HepG2 (cell line): ENCODE measurements around the gene SHCBP1L. TPM values are rescaled to one million over a fixed set of nuclear protein-coding genes. Genes with fewer than 3 reads are reported as not detected.

ENCODE experiments used
- ATAC-seq: fragments of 200-7000 bp; cut with Tn5 transposase; 3 replicates; pipeline ENCODE4 v1.9.1; 2020; ENCODE audit warnings: mild to moderate bottlenecking, moderate library complexity
- BruUV-seq: library from RNA; stranded (reverse); fragments of 400-500 nt; replicated peaks from 2 replicates; lab custom pipeline; 2021; lab: Mats Ljungman, UMichigan
- CTCF ChIA-PET: fragments of 300-600 bp; formaldehyde crosslinking; extraction: SDS; loops from one replicate; lab custom pipeline; 2021; ENCODE audit warnings: low total read pairs, inconsistent platforms, low intra/inter-chr PET ratio; lab: Yijun Ruan, JAX
- POLR2A ChIA-PET: fragments of 350-600 bp; sonication (Branson Sonifier 250); formaldehyde crosslinking; loops from one replicate; lab custom pipeline; 2020; ENCODE audit warnings: antibody characterized with exemption, inconsistent platforms; lab: Yijun Ruan, JAX
- DNase-seq: peaks from one replicate; pipeline ENCODE4 v3.0.0-alpha.2; 2015; ENCODE audit warnings: low spot score
- FAIRE-seq: peaks from 3 replicates; lab custom pipeline; 2011; peaks lifted over from hg19 to GRCh38; lab: Jason Lieb, UNC
- H2AFZ ChIP-seq: one replicate; pipeline ENCODE4 v1.6.1; 2011; ENCODE audit warnings: low read length, inconsistent platforms
- H3K27ac ChIP-seq: fragments of 300-600 bp; 3 replicates; pipeline ENCODE4 v1.8.0; 2011; ENCODE audit warnings: mixed run types, mild to moderate bottlenecking, mixed read lengths, low read length, inconsistent platforms; ENCODE audit not compliant: insufficient read depth; ENCODE audit errors: extremely low read length
- H3K27me3 ChIP-seq, 2 experiments: fragments of 200-600 bp in 1 of 2; 2 replicates in 1 of 2; 3 replicates in 1 of 2; pipeline versions ENCODE4 v1.6.0 to v1.8.0; 2011; ENCODE audit warnings: low read length in 2 of 2, mild to moderate bottlenecking in 2 of 2, moderate library complexity in 2 of 2, inconsistent platforms in 1 of 2; ENCODE audit not compliant: insufficient read depth in 2 of 2, control insufficient read depth in 1 of 2
- H3K36me3 ChIP-seq, 2 experiments: fragments of 200-600 bp in 1 of 2; replicated peaks in 1 of 2; 2 replicates in 1 of 2; 3 replicates in 1 of 2; pipeline versions ENCODE4 v1.5.1 to v1.8.0; 2011; ENCODE audit warnings: low read length in 2 of 2, inconsistent platforms in 1 of 2; ENCODE audit not compliant: insufficient read depth in 2 of 2, control insufficient read depth in 1 of 2
- H3K4me1 ChIP-seq: 2 replicates; pipeline ENCODE4 v1.5.1; 2012; ENCODE audit warnings: low read length, inconsistent platforms; ENCODE audit not compliant: insufficient read depth
- H3K4me2 ChIP-seq: 2 replicates; pipeline ENCODE4 v1.6.0; 2011; ENCODE audit warnings: low read depth, low read length, inconsistent platforms
- H3K4me3 ChIP-seq, 3 experiments: fragments of 200-600 bp in 1 of 3; sonication (generic), shearing (Covaris generic) in 1 of 3; replicated peaks in 1 of 3; 2 replicates each; pipeline ENCODE4 v1.5.1; 2011 to 2016; ENCODE audit warnings: low read length in 3 of 3, inconsistent platforms in 2 of 3, low read depth in 2 of 3, mild to moderate bottlenecking in 2 of 3, control low read depth in 1 of 3, mixed read lengths in 1 of 3; ENCODE audit not compliant: insufficient read depth in 1 of 3
- H3K79me2 ChIP-seq: one replicate; pipeline ENCODE4 v1.6.1; 2011; ENCODE audit warnings: low read length, inconsistent platforms; ENCODE audit not compliant: insufficient read depth
- H3K9ac ChIP-seq: 2 replicates; pipeline ENCODE4 v1.6.0; 2011; ENCODE audit warnings: mild to moderate bottlenecking, low read depth, low read length, inconsistent platforms; ENCODE audit not compliant: insufficient read depth
- H3K9me3 ChIP-seq: 2 replicates; pipeline ENCODE4 v1.5.1; 2012; ENCODE audit warnings: mild to moderate bottlenecking, low read length
- H4K20me1 ChIP-seq: 2 replicates; pipeline ENCODE4 v1.6.0; 2011; ENCODE audit warnings: inconsistent platforms, mild to moderate bottlenecking, low read length, moderate library complexity; ENCODE audit not compliant: insufficient read depth
- GATAD2A ChIP-seq: IDR thresholded peaks from 2 replicates; pipeline ENCODE4 v1.6.1; 2016
- KLF16 ChIP-seq, 2 experiments: sonication (generic) in 1 of 2; formaldehyde crosslinking in 1 of 2; IDR thresholded peaks; 2 replicates each; pipeline versions ENCODE4 v1.6.1 to v1.8.0; 2016 to 2023; ENCODE audit warnings: missing genetic modification reagents in 2 of 2, missing compliant biosample characterization in 1 of 2
- NFATC3 ChIP-seq: sonication (generic); formaldehyde crosslinking; IDR thresholded peaks from 2 replicates; pipeline ENCODE4 v1.5.1; 2020; ENCODE audit warnings: mild to moderate bottlenecking, missing genetic modification reagents
- PHF21A ChIP-seq: sonication (generic); formaldehyde crosslinking; IDR thresholded peaks from 2 replicates; pipeline ENCODE4 v1.5.0; 2020; ENCODE audit warnings: mild to moderate bottlenecking, missing genetic modification reagents
- PHF5A ChIP-seq: IDR thresholded peaks from one replicate; pipeline ENCODE4 v1.6.1; 2018; ENCODE audit warnings: low read depth, missing genetic modification reagents; ENCODE audit not compliant: unreplicated experiment
- RFXAP ChIP-seq: sonication (generic); formaldehyde crosslinking; IDR thresholded peaks from 2 replicates; pipeline ENCODE4 v1.4.0; 2020; ENCODE audit warnings: missing genetic modification reagents, borderline replicate concordance
- SMC3 ChIP-seq: IDR thresholded peaks from 2 replicates; pipeline ENCODE4 v1.6.1; 2011; ENCODE audit warnings: low read length, improper control_type of control experiment
- TAF1 ChIP-seq: sonication (generic); formaldehyde crosslinking; IDR thresholded peaks from 2 replicates; pipeline ENCODE4 v1.4.0; 2020; ENCODE audit warnings: missing genetic modification reagents
- ZGPAT ChIP-seq: IDR thresholded peaks from 2 replicates; pipeline ENCODE4 v1.6.1; 2016; ENCODE audit warnings: mild to moderate bottlenecking
- ZNF496 ChIP-seq: sonication (generic); formaldehyde crosslinking; IDR thresholded peaks from 2 replicates; pipeline ENCODE4 v1.8.1; 2023; ENCODE audit warnings: mild to moderate bottlenecking, moderate library complexity, missing genetic modification reagents; ENCODE audit not compliant: insufficient replicate concordance
- ZNF550 ChIP-seq: sonication (generic); formaldehyde crosslinking; IDR thresholded peaks from 2 replicates; pipeline ENCODE4 v1.4.0; 2020; ENCODE audit warnings: mild to moderate bottlenecking, missing genetic modification reagents, borderline replicate concordance
- ZNF567 ChIP-seq: sonication (generic); formaldehyde crosslinking; IDR thresholded peaks from 2 replicates; pipeline ENCODE4 v1.8.1; 2023; ENCODE audit warnings: mild to moderate bottlenecking, missing genetic modification reagents, borderline replicate concordance
- ZNF619 ChIP-seq: sonication (generic); formaldehyde crosslinking; IDR thresholded peaks from 2 replicates; pipeline ENCODE4 v1.4.0; 2020; ENCODE audit warnings: mild to moderate bottlenecking, missing genetic modification reagents
- ZNF678 ChIP-seq: sonication (generic); formaldehyde crosslinking; IDR thresholded peaks from 2 replicates; pipeline ENCODE4 v1.4.0; 2020; ENCODE audit warnings: mild to moderate bottlenecking, missing genetic modification reagents
- in situ Hi-C: cut with HindIII; loops from 2 replicates; pipeline ENCODE4 v1.10.0; 2017; ENCODE audit warnings: low pct_unique_long_range_greater_than_20kb; ENCODE audit not compliant: extremely low pct_ligation_motif_present
- intact Hi-C: fragments of 100-400 bp; cut with micrococcal nuclease; formaldehyde crosslinking; loops from one replicate; pipeline ENCODE4 v1.10.0; 2022; ENCODE audit not compliant: unreplicated experiment
- polyA plus RNA-seq, 8 experiments: library from polyadenylated mRNA; depleted of rRNA in 3 of 8; stranded (reverse) in 7 of 8; unstranded in 1 of 8; fragments of >200 nt; fragmentation: Illumina TruSeq in 4 of 8; extraction: Trizol in 4 of 8; gene quantifications; 2 replicates each; pipeline versions ENCODE4 v1.2.1 to v1.2.3, GENCODE V29; 2011 to 2016; ENCODE audit warnings: low read depth in 4 of 8, missing spikeins in 1 of 8, mixed read lengths in 1 of 8; ENCODE audit not compliant: insufficient read depth in 1 of 8
- total RNA-seq, 5 experiments: library from RNA; depleted of rRNA; stranded (reverse); fragments of >200 nt; fragmentation: Illumina TruSeq; extraction: Trizol; gene quantifications; 2 replicates each; pipeline ENCODE4 v1.2.3, GENCODE V29; 2016; ENCODE audit warnings: low read depth in 1 of 5
- TF ChIP-seq, protein P1 (sequence below): sonication (generic); formaldehyde crosslinking; IDR thresholded peaks from 2 replicates; pipeline ENCODE4 v1.4.0; 2020; ENCODE audit warnings: mild to moderate bottlenecking, missing genetic modification reagents, borderline replicate concordance
- TF ChIP-seq, protein P2 (sequence below): sonication (generic); formaldehyde crosslinking; IDR thresholded peaks from 2 replicates; pipeline ENCODE4 v1.5.0; 2020; ENCODE audit warnings: missing genetic modification reagents

Gene SHCBP1L
- total and polyA plus RNA-seq, 2 of the 13 experiments (the other 11 are each of a cell fraction or from before 2014, with no cell fraction given), result not detected

GRCh38 chr1:182884872-182885271 lies 68.1 kb downstream of the SHCBP1L start:
- H3K79me2 ChIP-seq, result no peaks in the 10 kb centered on the region
- no peaks in the 10 kb centered on the region for H3K27me3 ChIP-seq
- POLR2A ChIA-PET, result no interaction called here
- no peak for DNase-seq
- no peak overlapping the region for H3K4me3 ChIP-seq
- peaks cover 3% of the 10 kb centered on the region; the same call in 1 of the 2 replicates for H4K20me1 ChIP-seq
- no peak for FAIRE-seq
- H3K4me2 ChIP-seq, result no peak overlapping the region
- H3K36me3 ChIP-seq, result peaks cover 23 to 76% of the 10 kb centered on the region in 2 experiments
- CTCF ChIA-PET, result no interaction called here
- H3K27ac ChIP-seq, result no peak overlapping the region
- no peak overlapping the region for H3K9ac ChIP-seq
- no peaks in the 10 kb centered on the region for H3K9me3 ChIP-seq
- H3K4me1 ChIP-seq, result no peaks in the 10 kb centered on the region
- in situ Hi-C loops (loop anchor here (5.0 kb wide), 1 partner anchor 38 kb away; no protein-coding TSS in a partner anchor), intact Hi-C loops (no loop called here)
- no peak overlapping the region for H2AFZ ChIP-seq
- no TSS peak for BruUV-seq
- ATAC-seq, result no peak
- no peak for TF ChIP-seq GATAD2A (CRISPR knock-in tag)
- no peak for TF ChIP-seq ZNF678 (CRISPR knock-in tag)
- TF ChIP-seq ZNF567 (CRISPR knock-in tag), result no peak
- no peak for TF ChIP-seq ZGPAT (CRISPR knock-in tag)
- no peak for TF ChIP-seq ZNF550 (CRISPR knock-in tag)
- TF ChIP-seq RFXAP, result no peak
- no peak for TF ChIP-seq KLF16 (CRISPR knock-in tag; IDR thresholded peaks at IDR 0.05)
- no peak for TF ChIP-seq SMC3
- TF ChIP-seq PHF5A (CRISPR knock-in tag), result no peak
- TF ChIP-seq ZNF619 (CRISPR knock-in tag), result no peak
- TF ChIP-seq, protein P1, sequence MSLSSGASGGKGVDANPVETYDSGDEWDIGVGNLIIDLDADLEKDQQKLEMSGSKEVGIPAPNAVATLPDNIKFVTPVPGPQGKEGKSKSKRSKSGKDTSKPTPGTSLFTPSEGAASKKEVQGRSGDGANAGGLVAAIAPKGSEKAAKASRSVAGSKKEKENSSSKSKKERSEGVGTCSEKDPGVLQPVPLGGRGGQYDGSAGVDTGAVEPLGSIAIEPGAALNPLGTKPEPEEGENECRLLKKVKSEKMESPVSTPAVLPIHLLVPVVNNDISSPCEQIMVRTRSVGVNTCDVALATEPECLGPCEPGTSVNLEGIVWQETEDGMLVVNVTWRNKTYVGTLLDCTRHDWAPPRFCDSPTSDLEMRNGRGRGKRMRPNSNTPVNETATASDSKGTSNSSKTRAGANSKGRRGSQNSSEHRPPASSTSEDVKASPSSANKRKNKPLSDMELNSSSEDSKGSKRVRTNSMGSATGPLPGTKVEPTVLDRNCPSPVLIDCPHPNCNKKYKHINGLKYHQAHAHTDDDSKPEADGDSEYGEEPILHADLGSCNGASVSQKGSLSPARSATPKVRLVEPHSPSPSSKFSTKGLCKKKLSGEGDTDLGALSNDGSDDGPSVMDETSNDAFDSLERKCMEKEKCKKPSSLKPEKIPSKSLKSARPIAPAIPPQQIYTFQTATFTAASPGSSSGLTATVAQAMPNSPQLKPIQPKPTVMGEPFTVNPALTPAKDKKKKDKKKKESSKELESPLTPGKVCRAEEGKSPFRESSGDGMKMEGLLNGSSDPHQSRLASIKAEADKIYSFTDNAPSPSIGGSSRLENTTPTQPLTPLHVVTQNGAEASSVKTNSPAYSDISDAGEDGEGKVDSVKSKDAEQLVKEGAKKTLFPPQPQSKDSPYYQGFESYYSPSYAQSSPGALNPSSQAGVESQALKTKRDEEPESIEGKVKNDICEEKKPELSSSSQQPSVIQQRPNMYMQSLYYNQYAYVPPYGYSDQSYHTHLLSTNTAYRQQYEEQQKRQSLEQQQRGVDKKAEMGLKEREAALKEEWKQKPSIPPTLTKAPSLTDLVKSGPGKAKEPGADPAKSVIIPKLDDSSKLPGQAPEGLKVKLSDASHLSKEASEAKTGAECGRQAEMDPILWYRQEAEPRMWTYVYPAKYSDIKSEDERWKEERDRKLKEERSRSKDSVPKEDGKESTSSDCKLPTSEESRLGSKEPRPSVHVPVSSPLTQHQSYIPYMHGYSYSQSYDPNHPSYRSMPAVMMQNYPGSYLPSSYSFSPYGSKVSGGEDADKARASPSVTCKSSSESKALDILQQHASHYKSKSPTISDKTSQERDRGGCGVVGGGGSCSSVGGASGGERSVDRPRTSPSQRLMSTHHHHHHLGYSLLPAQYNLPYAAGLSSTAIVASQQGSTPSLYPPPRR (CRISPR knock-in tag), result no peak
- TF ChIP-seq PHF21A (CRISPR knock-in tag), result no peak
- TF ChIP-seq NFATC3 (CRISPR knock-in tag), result no peak
- TF ChIP-seq, protein P2, sequence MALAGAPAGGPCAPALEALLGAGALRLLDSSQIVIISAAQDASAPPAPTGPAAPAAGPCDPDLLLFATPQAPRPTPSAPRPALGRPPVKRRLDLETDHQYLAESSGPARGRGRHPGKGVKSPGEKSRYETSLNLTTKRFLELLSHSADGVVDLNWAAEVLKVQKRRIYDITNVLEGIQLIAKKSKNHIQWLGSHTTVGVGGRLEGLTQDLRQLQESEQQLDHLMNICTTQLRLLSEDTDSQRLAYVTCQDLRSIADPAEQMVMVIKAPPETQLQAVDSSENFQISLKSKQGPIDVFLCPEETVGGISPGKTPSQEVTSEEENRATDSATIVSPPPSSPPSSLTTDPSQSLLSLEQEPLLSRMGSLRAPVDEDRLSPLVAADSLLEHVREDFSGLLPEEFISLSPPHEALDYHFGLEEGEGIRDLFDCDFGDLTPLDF, result no peak
- no peak for TF ChIP-seq TAF1 (CRISPR knock-in tag)
- TF ChIP-seq ZNF496 (CRISPR knock-in tag), result no peak
